Measurements from ENCODE around the gene EIF1B. TPM values are rescaled to one million over a fixed set of nuclear protein-coding genes. Genes with fewer than 3 reads are reported as not detected.
"Not testable (repeated sequence)": the region's sequence is repeated elsewhere in the genome, so short reads cannot be mapped to it uniquely, and the experiment has no call there.

The EIF1B gene
- 100 to 1,000 TPM; 125 to 133 (median 125) TPM for polyA plus RNA-seq (ENCODE audit: insufficient read length in 3 of 3)

DNA sequence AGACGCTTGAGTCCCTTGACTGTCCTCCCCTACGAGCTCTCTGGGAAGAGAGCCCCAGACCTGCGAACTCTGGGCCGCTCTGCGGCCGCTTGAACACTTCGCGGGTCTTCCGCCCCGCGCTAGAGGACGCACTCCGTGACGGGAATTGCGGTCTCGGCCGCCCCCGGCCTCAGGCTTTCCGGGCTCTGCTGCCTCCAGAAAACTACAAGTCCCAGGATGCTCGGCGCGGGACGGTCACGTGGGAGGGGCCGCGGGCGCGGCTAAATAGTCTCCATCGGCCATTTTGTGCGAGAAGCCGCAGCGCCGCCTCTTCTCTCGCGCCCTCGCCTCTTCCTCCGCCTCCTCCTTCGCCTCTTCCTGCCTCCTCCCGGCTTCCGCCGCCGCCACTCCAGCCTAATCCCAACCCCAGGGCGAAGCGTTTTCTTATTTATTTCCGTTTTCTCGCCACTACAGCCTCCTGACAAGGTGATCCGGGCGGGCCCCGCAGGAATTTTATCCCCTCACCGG, at the start of gene EIF1B:
TSS of gene EIF1B (plus strand) at position 290 of the 507 bp plus-strand sequence. CDS start 235 bp downstream, outside the sequence.
- DNase-seq (ENCODE audit: low read depth in 3 of 3, low spot score in 2 of 3) = peak; percentile 94 to 97 (median 96)

GRCh38 chr3:40262331-40262730, 47.2 kb upstream of the EIF1B start:
- no peak for DNase-seq (ENCODE audit: low read depth in 3 of 3, low spot score in 2 of 3)

DNA sequence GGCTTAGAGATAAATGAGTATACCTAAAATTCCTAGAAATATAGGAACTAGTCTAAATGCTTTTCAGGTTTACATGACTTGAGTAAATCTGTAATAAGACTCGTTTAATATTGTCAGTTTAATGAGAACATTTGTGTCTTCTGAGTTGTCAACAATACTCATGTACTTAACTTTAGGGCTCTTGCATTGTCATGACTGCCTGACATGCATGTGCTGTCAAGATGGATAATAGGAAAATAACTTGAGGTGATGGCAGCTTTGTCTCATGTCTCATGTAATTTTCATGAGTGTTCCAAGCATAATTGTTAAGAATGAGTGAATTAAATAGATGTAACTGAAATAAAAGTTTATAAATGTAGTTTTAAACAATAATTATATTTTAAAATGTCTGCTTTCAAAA, 45.1 kb upstream of the EIF1B start:
- no peak for DNase-seq (ENCODE audit: low read depth in 3 of 3, low spot score in 2 of 3)

DNA sequence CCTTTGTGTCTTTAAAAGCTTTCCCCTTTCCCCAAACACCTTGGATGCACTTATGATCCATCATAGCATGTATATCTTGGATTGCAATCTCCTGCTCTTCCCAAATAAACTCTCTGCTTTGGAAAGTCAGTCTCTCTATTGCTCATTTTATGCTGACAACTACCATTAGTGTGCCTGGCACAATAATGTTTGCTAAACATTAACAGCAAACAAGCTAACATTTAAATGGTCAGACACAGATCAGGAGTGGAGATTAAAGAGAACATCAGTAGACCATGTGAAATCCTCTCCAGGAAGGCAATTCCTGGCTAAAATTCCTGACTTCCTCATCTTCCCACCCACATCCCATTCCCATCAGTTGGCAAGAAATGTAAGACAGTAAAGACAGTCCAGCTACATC, 44.3 kb upstream of the EIF1B start:
- no peak for DNase-seq (ENCODE audit: low read depth in 3 of 3, low spot score in 2 of 3)

DNA sequence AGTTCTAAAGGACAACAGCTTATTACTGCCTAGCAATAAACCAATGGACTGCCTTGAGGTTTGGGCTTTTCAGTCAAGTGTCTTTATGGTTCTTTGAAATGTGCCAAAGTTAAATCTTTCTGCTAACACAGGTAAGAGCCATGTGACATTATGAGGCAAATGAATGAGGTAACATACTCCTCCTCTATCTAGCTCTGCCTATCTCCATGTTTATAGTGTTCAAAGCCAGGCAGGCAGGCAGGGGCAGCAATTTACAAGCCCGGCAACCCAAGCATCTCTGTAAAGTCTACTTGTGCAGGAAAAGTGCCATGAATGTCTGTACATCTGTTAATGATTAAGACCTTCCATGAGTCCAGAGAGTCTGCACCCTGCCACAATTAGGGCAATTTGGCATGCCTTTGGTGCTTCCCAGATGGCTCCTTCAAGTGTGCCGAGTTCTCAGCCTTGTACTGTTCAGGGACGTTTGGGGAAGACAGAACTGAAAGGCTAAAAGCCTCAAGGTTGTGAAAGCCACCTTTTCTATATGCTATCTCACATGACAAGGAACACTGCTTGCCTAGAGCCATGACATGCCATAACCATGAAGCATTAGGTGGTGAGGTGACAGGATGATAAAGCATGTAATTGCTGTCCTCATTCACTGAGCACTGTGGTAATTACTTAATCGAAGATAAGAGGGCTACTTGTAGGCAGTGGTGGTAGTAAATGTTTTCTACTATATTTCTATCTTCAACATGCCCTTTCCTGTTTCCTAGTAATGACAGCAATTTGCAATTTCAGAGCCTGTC, 41.4 kb upstream of the EIF1B start:
- DNase-seq (ENCODE audit: low read depth in 3 of 3, low spot score in 2 of 3) = no peak

- DNase-seq (ENCODE audit: low read depth in 3 of 3, low spot score in 2 of 3) = no peak
These were observed 40.5 kb upstream of the EIF1B start for GRCh38 chr3:40268802-40269524.

- no peak for DNase-seq (ENCODE audit: low read depth in 3 of 3, low spot score in 2 of 3)
These were observed 30.7 kb upstream of the EIF1B start for GRCh38 chr3:40278791-40279190.

DNA sequence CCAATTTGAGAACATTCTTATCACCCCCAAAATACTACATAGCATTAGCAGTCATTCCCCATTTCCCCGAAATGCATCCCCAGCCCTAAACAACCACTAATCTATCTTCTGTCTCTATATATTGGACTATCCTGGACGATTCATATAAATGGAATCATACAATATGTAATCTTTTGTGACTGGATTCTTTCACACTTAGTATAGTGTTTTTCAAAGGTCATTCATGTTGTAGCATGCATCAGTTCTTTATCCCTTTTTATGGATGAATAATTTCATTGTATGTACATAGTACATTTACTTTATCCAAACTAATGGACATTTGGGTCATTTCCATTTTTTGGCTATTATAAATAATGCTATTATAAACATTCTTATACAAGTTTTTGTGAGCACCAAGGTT, 27.5 kb upstream of the EIF1B start:
- DNase-seq (ENCODE audit: low read depth in 3 of 3, low spot score in 2 of 3) = no peak

GRCh38 chr3:40283057-40283456, 26.4 kb upstream of the EIF1B start:
- DNase-seq (ENCODE audit: low read depth in 3 of 3, low spot score in 2 of 3) = not testable (repeated sequence)

DNA sequence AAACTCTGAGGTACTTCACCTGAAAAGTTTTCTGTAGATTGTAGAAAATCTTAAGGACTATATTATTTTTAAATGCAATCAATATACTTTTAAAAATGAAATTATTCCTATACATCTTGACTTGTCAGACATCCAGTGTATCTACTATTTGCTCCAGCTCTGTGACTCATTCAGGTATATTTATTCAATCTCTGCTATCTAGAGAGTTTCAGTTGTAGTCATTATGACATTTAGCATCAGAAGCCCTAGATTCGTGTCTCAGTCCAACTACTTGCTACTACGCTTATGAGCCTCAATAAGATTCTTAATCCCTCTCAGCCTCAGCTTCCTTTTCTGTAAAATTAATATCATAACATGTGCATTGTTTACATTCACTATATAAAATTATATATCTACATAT, 22.3 kb upstream of the EIF1B start:
- no peak for DNase-seq (ENCODE audit: low read depth in 3 of 3, low spot score in 2 of 3)

DNA sequence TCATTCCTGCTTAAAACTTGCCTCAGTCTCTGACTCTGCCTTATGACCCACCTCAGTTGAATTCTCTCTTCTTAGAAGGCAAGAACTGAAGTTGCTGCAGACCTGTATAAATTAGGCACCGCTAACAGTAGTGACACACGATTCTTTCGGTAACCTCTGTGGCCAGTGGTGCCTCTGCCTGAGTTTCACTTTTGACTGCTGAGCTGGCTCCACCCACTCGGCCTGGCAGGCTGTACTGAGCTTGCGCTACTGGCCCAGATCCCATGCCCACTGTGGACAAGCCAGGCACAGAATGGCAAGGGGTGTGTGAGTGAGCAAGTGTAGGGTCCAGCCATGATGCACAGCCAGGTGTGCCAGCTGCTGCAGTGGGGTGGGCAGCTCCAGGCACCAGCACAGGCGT, 19.1 kb upstream of the EIF1B start:
- DNase-seq (ENCODE audit: low read depth in 3 of 3, low spot score in 2 of 3) = no peak

GRCh38 chr3:40291471-40291870, 18.0 kb upstream of the EIF1B start:
- no peak for DNase-seq (ENCODE audit: low read depth in 3 of 3, low spot score in 2 of 3)

- DNase-seq (ENCODE audit: low read depth in 3 of 3, low spot score in 2 of 3) = no peak
These were observed 16.7 kb upstream of the EIF1B start for GRCh38 chr3:40292637-40293349.

GRCh38 chr3:40294434-40294833, 15.1 kb upstream of the EIF1B start:
- no peak for DNase-seq (ENCODE audit: low read depth in 3 of 3, low spot score in 2 of 3)

- no peak for DNase-seq (ENCODE audit: low read depth in 3 of 3, low spot score in 2 of 3)
These were observed 11.4 kb upstream of the EIF1B start for GRCh38 chr3:40298075-40298474.

DNA sequence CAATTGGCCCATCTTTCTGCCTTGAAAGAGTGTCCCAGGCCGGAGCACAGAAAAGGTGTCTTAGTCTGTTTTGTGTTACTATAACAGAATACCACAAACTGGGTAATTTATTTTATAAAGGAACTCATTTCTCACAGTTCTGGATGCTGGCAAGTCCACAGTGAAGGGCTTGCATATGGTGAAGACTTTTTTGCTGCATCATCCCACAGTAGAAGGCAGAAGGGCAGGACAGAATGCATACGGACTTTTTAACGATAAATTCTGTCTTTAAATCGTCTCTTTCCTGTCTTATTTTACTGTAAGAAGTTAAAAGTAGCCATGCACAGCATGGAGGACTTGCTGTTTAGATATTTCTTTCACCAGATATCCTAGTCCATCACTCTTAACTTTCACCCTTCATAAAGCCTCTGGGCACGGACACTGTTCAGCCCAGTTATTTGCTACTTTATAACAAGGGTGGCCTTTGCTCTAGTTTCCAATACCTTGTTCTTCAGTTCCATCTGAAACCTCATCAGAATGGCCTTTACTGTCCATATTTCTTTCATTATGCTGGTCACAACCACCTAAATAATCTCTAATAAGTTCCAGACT, 10.3 kb upstream of the EIF1B start:
- no peak for DNase-seq (ENCODE audit: low read depth in 3 of 3, low spot score in 2 of 3)

DNA sequence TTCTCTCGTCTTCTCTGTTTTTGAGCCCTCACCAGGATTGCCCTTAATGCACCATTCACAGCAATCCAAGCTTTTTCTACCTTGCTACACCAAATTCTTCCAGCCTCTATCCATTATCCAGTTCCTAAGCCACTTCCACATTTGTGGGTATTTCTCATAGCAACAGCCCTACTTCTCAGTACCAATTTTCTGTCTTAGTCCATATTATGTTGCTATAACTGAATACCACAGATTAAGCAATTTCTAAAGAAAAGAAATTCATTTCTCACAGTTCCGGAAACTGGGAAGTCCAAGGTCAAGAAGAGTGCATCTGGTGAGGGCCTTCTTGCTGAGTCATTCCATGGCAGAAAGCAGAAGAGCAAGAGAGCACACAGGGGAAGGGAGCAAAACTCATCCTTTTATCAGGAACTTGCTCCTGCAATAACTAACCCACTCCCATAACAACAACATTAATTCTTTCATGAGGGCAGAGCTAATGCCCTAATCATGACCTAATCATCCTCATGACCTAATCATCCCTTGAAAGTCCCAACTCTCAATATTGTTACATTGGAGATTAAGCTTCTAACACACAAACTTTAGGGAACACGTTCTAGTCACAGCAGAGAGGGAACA, 9.7 kb upstream of the EIF1B start:
- DNase-seq (ENCODE audit: low read depth in 3 of 3, low spot score in 2 of 3) = no peak

DNA sequence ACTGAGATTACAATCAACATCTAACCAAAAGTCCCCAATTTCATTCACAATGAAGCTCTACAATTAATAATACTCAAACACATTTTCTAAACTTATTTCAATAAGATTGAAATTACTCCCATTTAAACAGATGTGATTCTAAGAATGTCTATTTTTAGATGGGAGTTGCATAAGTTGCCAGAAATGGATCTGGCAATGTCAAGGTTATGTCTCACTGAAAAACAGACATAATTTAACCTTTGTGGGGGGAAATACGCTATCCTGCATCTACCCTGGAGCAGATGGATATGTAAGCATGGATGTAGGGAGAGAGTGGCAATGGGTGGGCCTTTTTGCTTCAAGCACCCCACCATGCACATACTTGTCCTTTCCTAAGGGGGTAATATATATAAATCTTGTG, 6.7 kb upstream of the EIF1B start:
- no peak for DNase-seq (ENCODE audit: low read depth in 3 of 3, low spot score in 2 of 3)

GRCh38 chr3:40304352-40304751, 5.2 kb upstream of the EIF1B start:
- DNase-seq (ENCODE audit: low read depth in 3 of 3, low spot score in 2 of 3) = no peak

DNA sequence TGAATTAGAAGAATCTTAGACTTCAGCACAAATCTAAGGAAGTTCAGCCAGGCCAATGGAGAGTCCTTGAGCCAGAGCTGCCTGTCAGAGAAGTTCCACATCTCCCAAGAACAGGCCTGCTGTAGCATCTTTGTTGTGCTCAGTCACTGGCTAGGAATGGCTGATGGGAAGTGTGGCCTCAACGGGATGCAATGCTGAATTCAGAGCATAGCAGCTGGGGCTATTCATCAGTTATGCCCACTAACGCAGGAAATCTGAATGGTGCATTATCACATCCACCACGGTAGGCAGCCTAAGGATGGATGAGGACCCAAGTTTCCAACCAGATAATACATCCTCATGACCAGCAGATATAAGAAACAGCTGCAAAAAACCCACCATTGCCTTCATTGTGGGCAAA, 3.2 kb upstream of the EIF1B start:
- DNase-seq (ENCODE audit: low read depth in 3 of 3, low spot score in 2 of 3) = no peak

Measured in right renal cortex interstitium (tissue), 3 donors.